ENCODE data around the gene GRIA1.

Gene GRIA1

GRCh38 chr5:153613144-153613543 lies 122.7 kb downstream of the GRIA1 start:
- DNase-seq (ENCODE audit: low read depth in 3 of 3), result no peak

GRCh38 chr5:153613672-153614071 lies 123.2 kb downstream of the GRIA1 start:
- DNase-seq (ENCODE audit: low read depth in 3 of 3), result no peak

- no peak for DNase-seq (ENCODE audit: low read depth in 3 of 3)
Observed at GRCh38 chr5:153617190-153617589, 126.7 kb downstream of the GRIA1 start.

- DNase-seq (ENCODE audit: low read depth in 3 of 3), result no peak
Observed at GRCh38 chr5:153618307-153618706, 127.8 kb downstream of the GRIA1 start.

GRCh38 chr5:153618867-153619266 lies 128.4 kb downstream of the GRIA1 start:
- no peak for DNase-seq (ENCODE audit: low read depth in 3 of 3)

GRCh38 chr5:153619771-153620170 lies 129.3 kb downstream of the GRIA1 start:
- no peak for DNase-seq (ENCODE audit: low read depth in 3 of 3)

- no peak for DNase-seq (ENCODE audit: low read depth in 3 of 3)
Observed at GRCh38 chr5:153623124-153623523, 132.7 kb downstream of the GRIA1 start.

- DNase-seq (ENCODE audit: low read depth in 3 of 3), result no peak
Observed at GRCh38 chr5:153623751-153624450, 133.4 kb downstream of the GRIA1 start.

GRCh38 chr5:153624451-153624765 lies 133.9 kb downstream of the GRIA1 start:
- no peak for DNase-seq (ENCODE audit: low read depth in 3 of 3)

GRCh38 chr5:153625826-153626354 lies 135.4 kb downstream of the GRIA1 start:
- DNase-seq (ENCODE audit: low read depth in 3 of 3), result no peak

- DNase-seq (ENCODE audit: low read depth in 3 of 3), result no peak
Observed at GRCh38 chr5:153626836-153627235, 136.4 kb downstream of the GRIA1 start.

- DNase-seq (ENCODE audit: low read depth in 3 of 3), result no peak
Observed at GRCh38 chr5:153629027-153629895, 138.8 kb downstream of the GRIA1 start.

- DNase-seq (ENCODE audit: low read depth in 3 of 3), result no peak
Observed at GRCh38 chr5:153630546-153630945, 140.1 kb downstream of the GRIA1 start.

- DNase-seq (ENCODE audit: low read depth in 3 of 3), result no peak
Observed at GRCh38 chr5:153632748-153633290, 142.3 kb downstream of the GRIA1 start.

- no peak for DNase-seq (ENCODE audit: low read depth in 3 of 3)
Observed at GRCh38 chr5:153636670-153637451, 146.4 kb downstream of the GRIA1 start.

- DNase-seq (ENCODE audit: low read depth in 3 of 3), result no peak
Observed at GRCh38 chr5:153640293-153640692, 149.8 kb downstream of the GRIA1 start.

- no peak for DNase-seq (ENCODE audit: low read depth in 3 of 3)
Observed at GRCh38 chr5:153641183-153641688, 150.8 kb downstream of the GRIA1 start.

- DNase-seq (ENCODE audit: low read depth in 3 of 3), result no peak
Observed at GRCh38 chr5:153654504-153655200, 164.2 kb downstream of the GRIA1 start.

GRCh38 chr5:153655201-153655510 lies 164.7 kb downstream of the GRIA1 start:
- DNase-seq (ENCODE audit: low read depth in 3 of 3), result no peak

GRCh38 chr5:153658149-153658548 lies 167.7 kb downstream of the GRIA1 start:
- no peak for DNase-seq (ENCODE audit: low read depth in 3 of 3)

- no peak for DNase-seq (ENCODE audit: low read depth in 3 of 3)
Observed at GRCh38 chr5:153658606-153659005, 168.1 kb downstream of the GRIA1 start.

Measured in stimulated activated CD4-positive, alpha-beta T cell treated with anti-CD3 and anti-CD28 coated beads, TNF-alpha, amount 100 ng/mL, for 4 hours (primary cell).